Stimulated activated CD4-positive, alpha-beta T cell treated with anti-CD3 and anti-CD28 coated beads, Interleukin-4, amount 100 ng/mL, for 48 hours (primary cell): ENCODE measurements around the gene SFXN5.
A peak's percentile ranks its signal among the peaks of the same experiment; 100 is the strongest.
"Not testable (repeated sequence)": the region's sequence is repeated elsewhere in the genome, so short reads cannot be mapped to it uniquely, and the experiment has no call there.

ENCODE experiments used
- DNase-seq, 2 donors: peaks; one replicate each; pipeline ENCODE4 v3.0.0-alpha.2; 2020; ENCODE audit warnings: low read depth in 2 of 2

SFXN5 gene

GRCh38 chr2:73078457-73079411, 7.2 kb upstream of the SFXN5 start:
- no peak for DNase-seq

- DNase-seq, result no peak
Observed at GRCh38 chr2:73077424-73077795, 5.9 kb upstream of the SFXN5 start.

GRCh38 chr2:73076701-73077423, 5.3 kb upstream of the SFXN5 start:
- DNase-seq, result no peak

- no peak for DNase-seq
Observed at GRCh38 chr2:73075477-73076373, 4.2 kb upstream of the SFXN5 start.

GRCh38 chr2:73074110-73075069, 2.9 kb upstream of the SFXN5 start:
- no peak for DNase-seq

- no peak for DNase-seq
Observed at GRCh38 chr2:73072416-73072815, 904 bp upstream of the SFXN5 start.

GRCh38 chr2:73072129-73072395, 550 bp upstream of the SFXN5 start:
- DNase-seq, result no peak

- peak; percentile 33 to 41 for DNase-seq
Observed at GRCh38 chr2:73070643-73071359, 711 bp downstream of the SFXN5 start.

GRCh38 chr2:73069855-73070642, 1.5 kb downstream of the SFXN5 start:
- DNase-seq, result no peak

- DNase-seq, result no peak
Observed at GRCh38 chr2:73069041-73069854, 2.3 kb downstream of the SFXN5 start.

- DNase-seq, result no peak
Observed at GRCh38 chr2:73068147-73068546, 3.4 kb downstream of the SFXN5 start.

- no peak for DNase-seq
Observed at GRCh38 chr2:73067043-73067442, 4.5 kb downstream of the SFXN5 start.

- DNase-seq, result not testable (repeated sequence)
Observed at GRCh38 chr2:73065070-73065469, 6.4 kb downstream of the SFXN5 start.

- no peak for DNase-seq
Observed at GRCh38 chr2:73063909-73064875, 7.3 kb downstream of the SFXN5 start.

- DNase-seq, result no peak
Observed at GRCh38 chr2:73063472-73063871, 8.0 kb downstream of the SFXN5 start.

GRCh38 chr2:73059106-73059505, 12.4 kb downstream of the SFXN5 start:
- no peak for DNase-seq

GRCh38 chr2:73054980-73055379, 16.5 kb downstream of the SFXN5 start:
- no peak for DNase-seq
